ENCODE results near the gene MACROD2.
"Not testable (repeated sequence)": the region's sequence is repeated elsewhere in the genome, so short reads cannot be mapped to it uniquely, and the experiment has no call there.

MACROD2 gene

GRCh38 chr20:15965165-15965564 is 1969.8 kb downstream of the MACROD2 start:
- DNase-seq (ENCODE audit: extremely low read depth, low read depth): no peak
- TF ChIP-seq, protein P1, sequence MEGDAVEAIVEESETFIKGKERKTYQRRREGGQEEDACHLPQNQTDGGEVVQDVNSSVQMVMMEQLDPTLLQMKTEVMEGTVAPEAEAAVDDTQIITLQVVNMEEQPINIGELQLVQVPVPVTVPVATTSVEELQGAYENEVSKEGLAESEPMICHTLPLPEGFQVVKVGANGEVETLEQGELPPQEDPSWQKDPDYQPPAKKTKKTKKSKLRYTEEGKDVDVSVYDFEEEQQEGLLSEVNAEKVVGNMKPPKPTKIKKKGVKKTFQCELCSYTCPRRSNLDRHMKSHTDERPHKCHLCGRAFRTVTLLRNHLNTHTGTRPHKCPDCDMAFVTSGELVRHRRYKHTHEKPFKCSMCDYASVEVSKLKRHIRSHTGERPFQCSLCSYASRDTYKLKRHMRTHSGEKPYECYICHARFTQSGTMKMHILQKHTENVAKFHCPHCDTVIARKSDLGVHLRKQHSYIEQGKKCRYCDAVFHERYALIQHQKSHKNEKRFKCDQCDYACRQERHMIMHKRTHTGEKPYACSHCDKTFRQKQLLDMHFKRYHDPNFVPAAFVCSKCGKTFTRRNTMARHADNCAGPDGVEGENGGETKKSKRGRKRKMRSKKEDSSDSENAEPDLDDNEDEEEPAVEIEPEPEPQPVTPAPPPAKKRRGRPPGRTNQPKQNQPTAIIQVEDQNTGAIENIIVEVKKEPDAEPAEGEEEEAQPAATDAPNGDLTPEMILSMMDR (IDR thresholded peaks at IDR 0.05; ENCODE audit: low read depth, low read length): no peak

DNA sequence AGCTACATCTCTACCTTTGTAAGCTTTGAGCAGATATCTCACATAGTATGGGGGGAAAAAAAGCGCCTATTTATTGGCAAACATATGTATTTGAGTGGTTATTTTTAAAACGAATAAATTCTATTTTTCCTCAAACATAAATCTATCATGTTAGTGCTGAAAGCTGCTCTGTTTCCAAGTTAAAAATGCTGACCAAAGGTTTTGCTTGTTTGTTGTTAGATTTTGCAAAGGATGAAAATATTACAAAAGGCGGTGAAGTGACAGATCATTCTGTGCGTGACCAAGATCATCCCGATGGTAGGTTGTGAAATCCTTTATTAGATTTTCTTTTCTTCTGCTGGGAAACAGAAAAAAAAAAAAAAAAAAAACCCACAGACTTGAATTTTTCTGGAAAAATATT is 1972.0 kb downstream of the MACROD2 start:
- TF ChIP-seq, protein P1 (IDR thresholded peaks at IDR 0.05; ENCODE audit: low read depth, low read length): no peak
- no peak for DNase-seq (ENCODE audit: extremely low read depth, low read depth)

- TF ChIP-seq, protein P1 (IDR thresholded peaks at IDR 0.05; ENCODE audit: low read depth, low read length): no peak
- no peak for DNase-seq (ENCODE audit: extremely low read depth, low read depth)
Observed at GRCh38 chr20:15976047-15976736, 1980.9 kb downstream of the MACROD2 start.

DNA sequence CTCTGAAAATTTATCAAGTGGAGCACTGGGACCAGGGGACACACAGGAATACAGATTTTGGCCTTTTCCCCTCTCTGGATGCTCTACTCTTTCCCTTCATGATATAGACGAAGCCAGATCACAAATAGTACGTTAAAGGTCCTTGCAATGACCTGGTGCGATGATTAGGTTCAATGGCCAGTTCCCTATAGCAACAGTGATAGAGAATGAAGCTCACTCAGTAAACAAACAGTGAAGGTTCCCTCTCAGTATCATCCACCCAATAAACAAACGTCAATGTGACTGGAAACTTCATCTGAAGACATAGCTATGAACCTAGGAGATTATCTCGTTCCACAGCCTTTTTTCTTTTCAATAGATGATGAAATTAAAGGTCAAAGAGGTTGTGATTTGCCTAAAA is 1981.7 kb downstream of the MACROD2 start:
- no peak for DNase-seq (ENCODE audit: extremely low read depth, low read depth)

GRCh38 chr20:15977758-15978157 is 1982.4 kb downstream of the MACROD2 start:
- TF ChIP-seq, protein P1 (IDR thresholded peaks at IDR 0.05; ENCODE audit: low read depth, low read length): no peak
- no peak for DNase-seq (ENCODE audit: extremely low read depth, low read depth)

More for the DNA sequence above, 1981.7 kb downstream of the MACROD2 start:
- TF ChIP-seq, protein P1 (IDR thresholded peaks at IDR 0.05; ENCODE audit: low read depth, low read length): no peak

- not testable (repeated sequence) for DNase-seq (ENCODE audit: extremely low read depth, low read depth)
Observed at GRCh38 chr20:15985494-15986368, 1990.4 kb downstream of the MACROD2 start.

DNA sequence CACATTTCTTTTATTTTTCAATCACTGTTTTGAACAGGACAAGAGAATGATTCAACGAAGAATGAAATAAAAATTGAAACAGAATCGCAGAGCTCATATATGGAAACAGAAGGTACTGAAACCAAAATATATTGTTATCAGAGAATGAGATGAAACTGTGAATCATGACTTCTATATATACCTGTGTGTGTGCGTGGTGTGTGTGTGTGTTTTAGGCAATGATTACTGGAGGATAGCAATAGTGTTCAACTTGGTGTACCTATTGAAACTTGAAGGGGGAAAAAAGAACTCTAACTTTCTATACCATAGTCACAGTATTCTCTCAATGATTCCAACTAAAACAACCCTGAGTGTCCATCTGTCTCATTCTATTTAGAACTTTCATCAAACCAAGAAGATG is 1991.4 kb downstream of the MACROD2 start:
- no peak for DNase-seq (ENCODE audit: extremely low read depth, low read depth)
- TF ChIP-seq, protein P1 (IDR thresholded peaks at IDR 0.05; ENCODE audit: low read depth, low read length): no peak

Measured in AG09319 (cell line).